HEK293 (cell line): ENCODE measurements around the gene VANGL1.

Experiments used
- CTCF ChIA-PET: fragments of 350-600 bp; formaldehyde crosslinking; extraction: SDS; loops from one replicate; lab custom pipeline; 2021; ENCODE audit warnings: antibody characterized with exemption; lab: Yijun Ruan, JAX
- POLR2A ChIA-PET: fragments of 300-600 bp; formaldehyde crosslinking; extraction: SDS; loops from one replicate; lab custom pipeline; 2020; ENCODE audit warnings: antibody characterized with exemption, inconsistent platforms; lab: Yijun Ruan, JAX
- H3K27ac ChIP-seq: fragments of 200-500 bp; sonication (Bioruptor generic); 2 replicates; pipeline ENCODE4 v1.5.1; 2014; ENCODE audit warnings: low read depth, low read length, control low read depth, inconsistent platforms; ENCODE audit errors: extremely low read depth
- H3K36me3 ChIP-seq, 2 experiments: fragments of 200-500 bp in 1 of 2; sonication (Bioruptor generic) in 1 of 2; 1 replicate in 1 of 2; 2 replicates in 1 of 2; pipeline ENCODE4 v1.5.1; 2014 to 2017; ENCODE audit warnings: inconsistent platforms in 2 of 2, low read length in 2 of 2; ENCODE audit not compliant: control insufficient read depth in 2 of 2, insufficient read depth in 1 of 2
- H3K4me1 ChIP-seq: fragments of 200-500 bp; sonication (Bioruptor generic); 2 replicates; pipeline ENCODE4 v1.5.1; 2014; ENCODE audit warnings: mild to moderate bottlenecking, low read length, inconsistent platforms; ENCODE audit not compliant: control insufficient read depth, insufficient read depth
- H3K4me3 ChIP-seq: 2 replicates; pipeline ENCODE4 v1.5.1; 2011; ENCODE audit warnings: low read depth, mild to moderate bottlenecking, control low read depth, low read length, moderate library complexity
- H3K9me3 ChIP-seq: fragments of 200-500 bp; sonication (Bioruptor generic); 2 replicates; pipeline ENCODE4 v1.5.1; 2014; ENCODE audit warnings: low read depth, low read length, inconsistent platforms; ENCODE audit not compliant: control insufficient read depth, insufficient read depth
- BCL11B ChIP-seq: fragments of 450-650 bp; formaldehyde crosslinking; IDR thresholded peaks from 2 replicates; pipeline ENCODE4 v1.5.1; 2016; ENCODE audit warnings: low read depth, missing biosample characterization, missing genetic modification characterization
- GLI2 ChIP-seq: fragments of 450-650 bp; formaldehyde crosslinking; IDR thresholded peaks from 2 replicates; pipeline ENCODE4; 2017; ENCODE audit warnings: missing biosample characterization, missing genetic modification characterization, low read depth, borderline replicate concordance
- HOXC10 ChIP-seq: sonication (generic); formaldehyde crosslinking; IDR thresholded peaks from 2 replicates; pipeline ENCODE4 v1.8.1; 2023; ENCODE audit warnings: mild to moderate bottlenecking, missing genetic modification reagents
- INSM2 ChIP-seq: fragments of 450-650 bp; formaldehyde crosslinking; IDR thresholded peaks from 2 replicates; pipeline ENCODE4 v1.5.1; 2016; ENCODE audit warnings: missing biosample characterization, missing genetic modification characterization
- KLF17 ChIP-seq: fragments of 450-650 bp; formaldehyde crosslinking; IDR thresholded peaks from 2 replicates; pipeline ENCODE4 v1.5.1; 2016; ENCODE audit warnings: missing biosample characterization, missing genetic modification characterization
- MYNN ChIP-seq: fragments of 450-650 bp; formaldehyde crosslinking; IDR thresholded peaks from 2 replicates; pipeline ENCODE4 v1.5.1; 2016; ENCODE audit warnings: missing biosample characterization, missing genetic modification characterization, borderline replicate concordance
- OVOL3 ChIP-seq: fragments of 450-650 bp; formaldehyde crosslinking; IDR thresholded peaks from 2 replicates; pipeline ENCODE4 v1.5.1; 2016; ENCODE audit warnings: missing biosample characterization, missing genetic modification characterization
- SP7 ChIP-seq: fragments of 450-650 bp; formaldehyde crosslinking; IDR thresholded peaks from 2 replicates; pipeline ENCODE4 v1.5.1; 2016; ENCODE audit warnings: missing biosample characterization, missing genetic modification characterization
- ZBTB21 ChIP-seq: fragments of 450-650 bp; formaldehyde crosslinking; IDR thresholded peaks from 2 replicates; pipeline ENCODE4 v1.5.1; 2017; ENCODE audit warnings: missing biosample characterization, missing genetic modification characterization
- ZNF138 ChIP-seq: fragments of 450-650 bp; formaldehyde crosslinking; IDR thresholded peaks from 2 replicates; pipeline ENCODE4 v1.5.1; 2016; ENCODE audit warnings: missing biosample characterization, missing genetic modification characterization, borderline replicate concordance
- ZNF19 ChIP-seq: fragments of 450-650 bp; formaldehyde crosslinking; IDR thresholded peaks from 2 replicates; pipeline ENCODE4; 2016; ENCODE audit warnings: missing biosample characterization, missing genetic modification characterization, low read depth
- ZNF214 ChIP-seq: fragments of 450-650 bp; formaldehyde crosslinking; IDR thresholded peaks from 2 replicates; pipeline ENCODE4 v1.5.1; 2017; ENCODE audit warnings: missing biosample characterization, mild to moderate bottlenecking, missing genetic modification characterization, borderline replicate concordance
- ZNF239 ChIP-seq: fragments of 450-650 bp; formaldehyde crosslinking; IDR thresholded peaks from 2 replicates; pipeline ENCODE4 v1.5.1; 2016; ENCODE audit warnings: missing biosample characterization, missing genetic modification characterization
- ZNF302 ChIP-seq: fragments of 450-650 bp; formaldehyde crosslinking; IDR thresholded peaks from 2 replicates; pipeline ENCODE4 v1.5.1; 2016; ENCODE audit warnings: missing biosample characterization, missing genetic modification characterization, low read depth
- ZNF311 ChIP-seq: fragments of 450-650 bp; formaldehyde crosslinking; IDR thresholded peaks from 2 replicates; pipeline ENCODE4 v1.5.1; 2017; ENCODE audit warnings: missing biosample characterization, missing genetic modification characterization, borderline replicate concordance
- ZNF341 ChIP-seq: fragments of 450-650 bp; formaldehyde crosslinking; IDR thresholded peaks from 2 replicates; pipeline ENCODE4; 2016; ENCODE audit warnings: low read depth, missing biosample characterization, missing genetic modification characterization
- ZNF404 ChIP-seq: fragments of 450-650 bp; formaldehyde crosslinking; IDR thresholded peaks from 2 replicates; pipeline ENCODE4 v1.5.1; 2017; ENCODE audit warnings: missing biosample characterization, missing genetic modification characterization
- ZNF529 ChIP-seq: fragments of 450-650 bp; formaldehyde crosslinking; IDR thresholded peaks from 2 replicates; pipeline ENCODE4 v1.5.1; 2017; ENCODE audit warnings: missing genetic modification characterization, missing biosample characterization; ENCODE audit not compliant: insufficient replicate concordance
- ZNF548 ChIP-seq: fragments of 450-650 bp; formaldehyde crosslinking; IDR thresholded peaks from 2 replicates; pipeline ENCODE4 v1.5.1; 2016; ENCODE audit warnings: missing biosample characterization, missing genetic modification characterization
- ZNF629 ChIP-seq: fragments of 450-650 bp; formaldehyde crosslinking; IDR thresholded peaks from 2 replicates; pipeline ENCODE4 v1.5.1; 2017; ENCODE audit warnings: missing biosample characterization, missing genetic modification characterization
- ZNF785 ChIP-seq: fragments of 450-650 bp; formaldehyde crosslinking; IDR thresholded peaks from 2 replicates; pipeline ENCODE4 v1.5.1; 2016; ENCODE audit warnings: missing biosample characterization, missing genetic modification characterization
- ZNF837 ChIP-seq: fragments of 450-650 bp; formaldehyde crosslinking; IDR thresholded peaks from 2 replicates; pipeline ENCODE4 v1.5.1; 2016; ENCODE audit warnings: missing biosample characterization, missing genetic modification characterization
- ZNF843 ChIP-seq: fragments of 450-650 bp; formaldehyde crosslinking; IDR thresholded peaks from 2 replicates; pipeline ENCODE4 v1.5.1; 2016; ENCODE audit warnings: missing biosample characterization, missing genetic modification characterization
- ZSCAN5A ChIP-seq: fragments of 450-650 bp; formaldehyde crosslinking; IDR thresholded peaks from 2 replicates; pipeline ENCODE4 v1.5.1; 2016; ENCODE audit warnings: missing biosample characterization, missing genetic modification characterization

Gene VANGL1

DNA sequence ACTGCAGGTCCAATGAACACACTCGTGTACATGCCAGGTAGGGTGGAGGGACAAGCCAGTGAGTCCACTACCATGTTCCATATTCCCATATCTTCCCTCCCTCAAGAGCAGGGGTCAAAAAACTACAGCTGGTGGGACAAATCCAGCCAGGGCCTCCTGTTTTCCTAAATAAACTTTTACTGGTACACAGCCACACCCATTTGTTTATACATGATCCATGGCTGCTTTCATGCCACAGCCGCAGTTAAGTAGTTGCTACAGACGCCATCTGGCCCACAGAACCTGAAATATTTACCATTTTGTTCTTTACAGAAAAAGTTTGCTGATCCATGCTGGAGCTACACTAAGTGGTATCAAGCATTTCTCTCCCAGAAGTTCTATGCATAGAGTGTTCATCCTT lies 84.4 kb downstream of the VANGL1 start:
- ChIA-PET CTCF (interaction anchor here (2.3 kb wide), 1 partner anchor 19 kb away, joined by 12 read pairs; no protein-coding TSS in a partner anchor), POLR2A (no interaction called here)
- Histone ChIP-seq H3K9me3 (no peaks in the 10 kb centered on the region), H3K4me3 (no peak overlapping the region), H3K4me1 (no peaks in the 10 kb centered on the region), H3K36me3 (no peaks in the 10 kb centered on the region), H3K27ac (no peak overlapping the region)
- TF ChIP-seq ZNF785 (no peak), ZNF341 (tag by site-specific recombination) (no peak), ZNF548 (tag by site-specific recombination) (no peak), INSM2 (no peak), BCL11B (tag by site-specific recombination) (no peak), ZNF629 (tag by site-specific recombination) (no peak), ZNF843 (tag by site-specific recombination) (no peak), ZNF311 (tag by site-specific recombination) (no peak), ZNF19 (no peak), ZNF837 (tag by site-specific recombination) (no peak), OVOL3 (tag by site-specific recombination) (no peak), ZNF239 (tag by site-specific recombination) (no peak), ZNF529 (tag by site-specific recombination) (no peak)

- ChIA-PET CTCF (no interaction called here), POLR2A (no interaction called here)
- TF ChIP-seq ZNF404 (no peak), ZSCAN5A (tag by site-specific recombination) (no peak), ZNF138 (no peak), ZNF837 (tag by site-specific recombination) (no peak), KLF17 (tag by site-specific recombination) (no peak), ZBTB21 (tag by site-specific recombination) (no peak), HOXC10 (CRISPR knock-in tag) (no peak), ZNF302 (tag by site-specific recombination) (no peak), MYNN (tag by site-specific recombination) (no peak), SP7 (tag by site-specific recombination) (no peak), GLI2 (no peak), ZNF214 (tag by site-specific recombination) (no peak)
Measured at GRCh38 chr1:115726570-115726969, 84.8 kb downstream of the VANGL1 start.

More at GRCh38 chr1:115726570-115726969, 84.8 kb downstream of the VANGL1 start:
- no peaks in the 10 kb centered on the region for H3K36me3 ChIP-seq
- H3K9me3 ChIP-seq: no peaks in the 10 kb centered on the region
- H3K4me1 ChIP-seq: no peaks in the 10 kb centered on the region
- no peak overlapping the region for H3K4me3 ChIP-seq
- no peak overlapping the region for H3K27ac ChIP-seq
